Measurements from ENCODE around the gene ING1.

ING1 gene

DNA sequence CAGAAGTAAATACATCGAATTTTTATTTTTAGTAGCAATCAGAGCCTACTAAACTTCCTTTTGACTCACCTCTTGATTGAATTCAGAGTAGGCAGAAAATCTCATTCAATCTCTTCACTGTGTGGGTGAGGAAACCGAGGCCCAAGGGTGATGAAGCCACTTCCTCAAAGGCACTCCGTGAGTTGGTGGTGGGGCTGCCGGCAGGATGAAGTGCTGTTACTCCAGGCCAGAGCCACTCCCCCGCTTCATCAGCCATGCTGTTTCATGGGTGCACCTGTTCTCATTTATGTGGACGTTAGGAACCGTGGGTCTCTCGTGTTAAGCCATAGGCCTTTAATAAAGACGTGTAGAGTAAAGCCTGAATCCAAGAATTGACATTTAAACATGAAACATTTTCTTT is 13.2 kb downstream of the ING1 start:
- no peaks in the 10 kb centered on the region for H3K4me1 ChIP-seq (ENCODE audit: insufficient read depth, poor library complexity, severe bottlenecking)
- TF ChIP-seq CTCF (IDR thresholded peaks at IDR 0.05; ENCODE audit: poor library complexity, severe bottlenecking) = no peak
- no peaks in the 10 kb centered on the region for H3K27me3 ChIP-seq (ENCODE audit: insufficient read depth, poor library complexity, severe bottlenecking)
- no peak overlapping the region for H3K27ac ChIP-seq (ENCODE audit: poor library complexity, severe bottlenecking)
- no peak overlapping the region for H3K4me3 ChIP-seq (ENCODE audit: severe bottlenecking)
- H3K9me3 ChIP-seq (ENCODE audit: severe bottlenecking) = no peaks in the 10 kb centered on the region
- ATAC-seq (ENCODE audit: low read depth) (no peak), DNase-seq (ENCODE audit: low spot score) (no peak)
- H3K36me3 ChIP-seq (ENCODE audit: low read depth) = no peaks in the 10 kb centered on the region; the same call in 1 of the 2 replicates

GRCh38 chr13:110731072-110731471 is 17.6 kb downstream of the ING1 start:
- no peak overlapping the region for H3K27ac ChIP-seq (ENCODE audit: poor library complexity, severe bottlenecking)
- TF ChIP-seq CTCF (IDR thresholded peaks at IDR 0.05; ENCODE audit: poor library complexity, severe bottlenecking) = no peak
- ATAC-seq (ENCODE audit: low read depth) (no peak), DNase-seq (ENCODE audit: low spot score) (no peak)
- H3K4me1 ChIP-seq (ENCODE audit: insufficient read depth, poor library complexity, severe bottlenecking) = no peaks in the 10 kb centered on the region
- no peaks in the 10 kb centered on the region for H3K9me3 ChIP-seq (ENCODE audit: severe bottlenecking)
- no peaks in the 10 kb centered on the region for H3K27me3 ChIP-seq (ENCODE audit: insufficient read depth, poor library complexity, severe bottlenecking)
- H3K4me3 ChIP-seq (ENCODE audit: severe bottlenecking) = no peak overlapping the region
- no peaks in the 10 kb centered on the region for H3K36me3 ChIP-seq (ENCODE audit: low read depth)

GRCh38 chr13:110734561-110734960 is 21.1 kb downstream of the ING1 start:
- no peaks in the 10 kb centered on the region for H3K27me3 ChIP-seq (ENCODE audit: insufficient read depth, poor library complexity, severe bottlenecking)
- no peak overlapping the region for H3K4me3 ChIP-seq (ENCODE audit: severe bottlenecking)
- H3K36me3 ChIP-seq (ENCODE audit: low read depth) = no peaks in the 10 kb centered on the region
- ATAC-seq (ENCODE audit: low read depth) (no peak), DNase-seq (ENCODE audit: low spot score) (no peak)
- H3K9me3 ChIP-seq (ENCODE audit: severe bottlenecking) = no peaks in the 10 kb centered on the region
- H3K27ac ChIP-seq (ENCODE audit: poor library complexity, severe bottlenecking) = no peak overlapping the region
- no peak for TF ChIP-seq CTCF (IDR thresholded peaks at IDR 0.05; ENCODE audit: poor library complexity, severe bottlenecking)
- no peaks in the 10 kb centered on the region for H3K4me1 ChIP-seq (ENCODE audit: insufficient read depth, poor library complexity, severe bottlenecking)

DNA sequence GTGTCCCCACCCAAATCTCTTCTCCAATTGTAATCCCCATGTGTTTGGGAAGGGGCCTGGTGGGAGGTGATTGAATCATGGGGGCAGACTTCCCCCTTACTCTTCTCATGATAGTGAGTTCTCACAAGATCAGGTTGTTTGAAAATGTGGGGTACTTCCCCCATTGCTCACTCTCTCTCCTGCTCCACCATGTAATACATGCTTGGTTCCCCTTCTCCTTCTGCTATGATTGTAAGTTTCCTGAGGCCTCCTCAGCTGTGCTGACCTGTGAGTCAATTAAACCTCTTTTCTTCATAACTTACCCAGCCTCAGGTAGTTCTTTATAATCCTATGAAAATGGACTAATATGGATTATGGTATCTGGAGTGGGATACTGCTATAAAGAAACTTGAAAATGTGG is 24.1 kb downstream of the ING1 start:
- no peak for ATAC-seq (ENCODE audit: low read depth)
- no peaks in the 10 kb centered on the region for H3K27me3 ChIP-seq (ENCODE audit: insufficient read depth, poor library complexity, severe bottlenecking)
- no peak for DNase-seq (ENCODE audit: low spot score)
- no peak overlapping the region for H3K27ac ChIP-seq (ENCODE audit: poor library complexity, severe bottlenecking)
- TF ChIP-seq CTCF (IDR thresholded peaks at IDR 0.05; ENCODE audit: poor library complexity, severe bottlenecking) = no peak
- no peaks in the 10 kb centered on the region for H3K4me1 ChIP-seq (ENCODE audit: insufficient read depth, poor library complexity, severe bottlenecking)
- H3K36me3 ChIP-seq (ENCODE audit: low read depth) = no peaks in the 10 kb centered on the region
- no peaks in the 10 kb centered on the region for H3K9me3 ChIP-seq (ENCODE audit: severe bottlenecking)
- no peak overlapping the region for H3K4me3 ChIP-seq (ENCODE audit: severe bottlenecking)

GRCh38 chr13:110743687-110744086 is 30.2 kb downstream of the ING1 start:
- no peak for TF ChIP-seq CTCF (IDR thresholded peaks at IDR 0.05; ENCODE audit: poor library complexity, severe bottlenecking)
- ATAC-seq (ENCODE audit: low read depth) = no peak
- DNase-seq (ENCODE audit: low spot score) = no peak

More at GRCh38 chr13:110743687-110744086, 30.2 kb downstream of the ING1 start:
- Histone ChIP-seq H3K4me1 (ENCODE audit: insufficient read depth, poor library complexity, severe bottlenecking) (no peaks in the 10 kb centered on the region), H3K27ac (ENCODE audit: poor library complexity, severe bottlenecking) (no peak overlapping the region), H3K27me3 (ENCODE audit: insufficient read depth, poor library complexity, severe bottlenecking) (no peaks in the 10 kb centered on the region), H3K36me3 (ENCODE audit: low read depth) (no peaks in the 10 kb centered on the region), H3K4me3 (ENCODE audit: severe bottlenecking) (no peak overlapping the region), H3K9me3 (ENCODE audit: severe bottlenecking) (peaks cover 10% of the 10 kb centered on the region)
